HG03521 (cell line): ENCODE data around the gene PIP4K2A.
"Not testable (repeated sequence)": the region's sequence is repeated elsewhere in the genome, so short reads cannot be mapped to it uniquely, and the experiment has no call there.

Experiments
- ATAC-seq: cut with Tn5 transposase; IDR thresholded peaks from one replicate; pipeline ENCODE4 v1.9.1; 2021; ENCODE audit warnings: mild to moderate bottlenecking, moderate library complexity; ENCODE audit not compliant: unreplicated experiment

The PIP4K2A gene

GRCh38 chr10:22714479-22715289, at the start of gene PIP4K2A:
Gene PIP4K2A, minus strand, starts transcription at chr10:22714578. Its CDS starts 252 bp downstream, at chr10:22714326.
- peak; percentile 82 for ATAC-seq

GRCh38 chr10:22761569-22762220, 47.3 kb upstream of the PIP4K2A start:
- no peak for ATAC-seq

- ATAC-seq, result no peak
These were observed 45.6 kb upstream of the PIP4K2A start for GRCh38 chr10:22760025-22760424.

GRCh38 chr10:22758867-22759266, 44.5 kb upstream of the PIP4K2A start:
- no peak for ATAC-seq

- ATAC-seq, result no peak
These were observed 39.9 kb upstream of the PIP4K2A start for GRCh38 chr10:22754296-22754695.

- ATAC-seq, result no peak
These were observed 39.4 kb upstream of the PIP4K2A start for GRCh38 chr10:22753786-22754185.

- ATAC-seq, result peak; percentile 50
These were observed 38.0 kb upstream of the PIP4K2A start for GRCh38 chr10:22752272-22752889.

GRCh38 chr10:22750131-22750530, 35.8 kb upstream of the PIP4K2A start:
- ATAC-seq, result no peak

GRCh38 chr10:22744858-22745257, 30.5 kb upstream of the PIP4K2A start:
- ATAC-seq, result not testable (repeated sequence)

- ATAC-seq, result peak; percentile 99
These were observed 28.3 kb upstream of the PIP4K2A start for GRCh38 chr10:22742678-22743077.

- not testable (repeated sequence) for ATAC-seq
These were observed 27.3 kb upstream of the PIP4K2A start for GRCh38 chr10:22741631-22742030.

- no peak for ATAC-seq
These were observed 25.8 kb upstream of the PIP4K2A start for GRCh38 chr10:22740180-22740579.

- ATAC-seq, result no peak
These were observed 23.2 kb upstream of the PIP4K2A start for GRCh38 chr10:22737587-22737986.

- no peak for ATAC-seq
These were observed 21.8 kb upstream of the PIP4K2A start for GRCh38 chr10:22736134-22736533.

GRCh38 chr10:22733992-22734391, 19.6 kb upstream of the PIP4K2A start:
- ATAC-seq, result no peak

- ATAC-seq, result no peak
These were observed 13.3 kb upstream of the PIP4K2A start for GRCh38 chr10:22727663-22728062.

GRCh38 chr10:22727112-22727511, 12.7 kb upstream of the PIP4K2A start:
- ATAC-seq, result no peak

- ATAC-seq, result no peak
These were observed 10.4 kb upstream of the PIP4K2A start for GRCh38 chr10:22724773-22725172.

GRCh38 chr10:22723783-22724182, 9.4 kb upstream of the PIP4K2A start:
- peak; percentile 48 for ATAC-seq

- ATAC-seq, result peak; percentile 67
These were observed 9.0 kb upstream of the PIP4K2A start for GRCh38 chr10:22723343-22723779.

GRCh38 chr10:22722626-22723169, 8.3 kb upstream of the PIP4K2A start:
- ATAC-seq, result no peak
